SKM-1 treated with dmso at 0.1 percent for 144 hours (cell line): ENCODE data around the gene CKAP2L.
"Not testable (repeated sequence)": the region's sequence is repeated elsewhere in the genome, so short reads cannot be mapped to it uniquely, and the experiment has no call there.

Experiments
- DNase-seq: peaks from one replicate; lab custom pipeline; 2025; ENCODE audit not compliant: unreplicated experiment; lab: John Stamatoyannopoulos, UW

The CKAP2L gene

GRCh38 chr2:112712903-112713584, 51.4 kb downstream of the CKAP2L start:
- no peak for DNase-seq

GRCh38 chr2:112712465-112712864, 51.9 kb downstream of the CKAP2L start:
- DNase-seq = no peak

GRCh38 chr2:112710956-112711750, 53.3 kb downstream of the CKAP2L start:
- no peak for DNase-seq

GRCh38 chr2:112709703-112710102, 54.7 kb downstream of the CKAP2L start:
- no peak for DNase-seq

- DNase-seq = no peak
These were observed 55.4 kb downstream of the CKAP2L start for GRCh38 chr2:112708968-112709367.

- DNase-seq = not testable (repeated sequence)
These were observed 57.5 kb downstream of the CKAP2L start for GRCh38 chr2:112706947-112707346.

- DNase-seq = peak; percentile 82
These were observed 58.2 kb downstream of the CKAP2L start for GRCh38 chr2:112706170-112706664.

- no peak for DNase-seq
These were observed 58.8 kb downstream of the CKAP2L start for GRCh38 chr2:112705575-112705974.

GRCh38 chr2:112703684-112704083, 60.7 kb downstream of the CKAP2L start:
- DNase-seq = no peak

- no peak for DNase-seq
These were observed 63.4 kb downstream of the CKAP2L start for GRCh38 chr2:112701052-112701451.

GRCh38 chr2:112699984-112700667, 64.3 kb downstream of the CKAP2L start:
- DNase-seq = peak; percentile 70

GRCh38 chr2:112698834-112699515, 65.4 kb downstream of the CKAP2L start:
- no peak for DNase-seq

GRCh38 chr2:112694182-112694581, 70.2 kb downstream of the CKAP2L start:
- DNase-seq = no peak

GRCh38 chr2:112693596-112693995, 70.8 kb downstream of the CKAP2L start:
- DNase-seq = no peak

GRCh38 chr2:112692918-112693317, 71.5 kb downstream of the CKAP2L start:
- no peak for DNase-seq

- DNase-seq = peak; percentile 95
These were observed 71.9 kb downstream of the CKAP2L start for GRCh38 chr2:112692495-112692911.

- DNase-seq = no peak
These were observed 72.5 kb downstream of the CKAP2L start for GRCh38 chr2:112691881-112692281.

- peak; percentile 77 for DNase-seq
These were observed 73.5 kb downstream of the CKAP2L start for GRCh38 chr2:112690853-112691401.

- no peak for DNase-seq
These were observed 76.1 kb downstream of the CKAP2L start for GRCh38 chr2:112688086-112688880.

GRCh38 chr2:112687522-112687921, 76.9 kb downstream of the CKAP2L start:
- DNase-seq = no peak
